Astrocyte of the cerebellum (primary cell): ENCODE measurements around the gene CHIT1.
A peak's percentile ranks its signal among the peaks of the same experiment; 100 is the strongest.

ENCODE experiments used
- DNase-seq: peaks from one replicate; pipeline ENCODE4 v3.0.0-alpha.2; 2011; ENCODE audit warnings: low read depth
- H3K4me3 ChIP-seq: 2 replicates; pipeline ENCODE4 v1.5.1; 2011; ENCODE audit warnings: mild to moderate bottlenecking, low read depth, low read length, moderate library complexity
- CTCF ChIP-seq: IDR thresholded peaks from 2 replicates; pipeline ENCODE4 v1.5.1; 2012; ENCODE audit warnings: low read length, low read depth, moderate library complexity, mild to moderate bottlenecking; ENCODE audit errors: missing control alignments
- in situ Hi-C: cut with HindIII; loops from 2 replicates; pipeline ENCODE4 v1.10.0; 2017; ENCODE audit warnings: low sequenced_read_pairs

Gene CHIT1

GRCh38 chr1:203174324-203174985 lies 55.0 kb downstream of the CHIT1 start:
- no peak for TF ChIP-seq CTCF
- no peak for DNase-seq
- in situ Hi-C loops: no loop called here
- no peak overlapping the region for H3K4me3 ChIP-seq

GRCh38 chr1:203173566-203173965 lies 55.9 kb downstream of the CHIT1 start:
- TF ChIP-seq CTCF: no peak
- H3K4me3 ChIP-seq: no peak overlapping the region
- DNase-seq: no peak
- in situ Hi-C loops: no loop called here

- in situ Hi-C loops: no loop called here
- H3K4me3 ChIP-seq: no peak overlapping the region
- TF ChIP-seq CTCF: no peak
- no peak for DNase-seq
Measured at GRCh38 chr1:203173011-203173555, 56.4 kb downstream of the CHIT1 start.

- DNase-seq: peak; percentile 31
- in situ Hi-C loops: no loop called here
- no peak overlapping the region for H3K4me3 ChIP-seq
- peak; percentile 82 for TF ChIP-seq CTCF
Measured at GRCh38 chr1:203172184-203173010, 57.1 kb downstream of the CHIT1 start.

GRCh38 chr1:203171341-203172183 lies 57.9 kb downstream of the CHIT1 start:
- no peak for TF ChIP-seq CTCF
- DNase-seq: no peak
- in situ Hi-C loops: no loop called here
- H3K4me3 ChIP-seq: no peak overlapping the region
